Right atrium auricular region (tissue), 2 donors: ENCODE measurements around the gene ARHGEF38. TPM values are rescaled to one million over a fixed set of nuclear protein-coding genes. Genes with fewer than 3 reads are reported as not detected.

ENCODE experiments used
- DNase-seq: peaks from one replicate; pipeline ENCODE4 v3.0.0-alpha.2; 2019; ENCODE audit warnings: low spot score
- H3K27ac ChIP-seq, 2 donors: fragments of 200-600 bp; sonication (generic); 1 replicate in 1 of 2; 2 replicates in 1 of 2; pipeline ENCODE4 v1.5.1; 2016 to 2019
- H3K27me3 ChIP-seq, 2 donors: fragments of 200-600 bp; sonication (generic); one replicate each; pipeline versions ENCODE4 v1.5.1 to v1.6.0; 2017 to 2019
- H3K36me3 ChIP-seq: fragments of 200-600 bp; sonication (generic); one replicate; pipeline ENCODE4 v1.5.1; 2016
- H3K4me1 ChIP-seq, 2 donors: fragments of 200-600 bp; sonication (generic); one replicate each; pipeline versions ENCODE4 v1.5.1 to v1.6.0; 2017 to 2019
- H3K4me3 ChIP-seq, 2 donors: fragments of 200-600 bp; sonication (generic); 1 replicate in 1 of 2; 2 replicates in 1 of 2; pipeline ENCODE4 v1.5.1; 2017 to 2019; ENCODE audit warnings: mild to moderate bottlenecking in 1 of 2, moderate library complexity in 1 of 2
- H3K9me3 ChIP-seq, 2 donors: fragments of 200-600 bp; sonication (generic); one replicate each; pipeline ENCODE4 v1.5.1; 2019
- CTCF ChIP-seq, 2 donors: fragments of 200-600 bp; sonication (generic); IDR thresholded peaks; one replicate each; pipeline ENCODE4 v1.5.1; 2019; ENCODE audit warnings: antibody characterized with exemption in 2 of 2
- total RNA-seq, 2 donors: library from RNA; depleted of rRNA; stranded (reverse); fragments of >200 nt; gene quantifications; one replicate each; pipeline ENCODE4 v1.1.0, GENCODE V29; 2016

Gene ARHGEF38
- total RNA-seq, 2 donors from 2014 or later, result not detected

- Histone ChIP-seq H3K4me1 (no peaks in the 10 kb centered on the region), H3K9me3 (no peaks in the 10 kb centered on the region), H3K27ac (no peak overlapping the region), H3K4me3 (no peak overlapping the region), H3K27me3 (no peaks in the 10 kb centered on the region), H3K36me3 (no peaks in the 10 kb centered on the region)
- no peak for DNase-seq
- no peak for TF ChIP-seq CTCF (IDR thresholded peaks at IDR 0.05)
These were observed 100.0 kb downstream of the ARHGEF38 start for GRCh38 chr4:105652286-105652888.

- Histone ChIP-seq H3K27me3 (no peaks in the 10 kb centered on the region), H3K27ac (no peak overlapping the region), H3K4me1 (no peaks in the 10 kb centered on the region), H3K9me3 (no peaks in the 10 kb centered on the region), H3K4me3 (no peak overlapping the region), H3K36me3 (no peaks in the 10 kb centered on the region)
- no peak for DNase-seq
- no peak for TF ChIP-seq CTCF (IDR thresholded peaks at IDR 0.05)
These were observed 104.8 kb downstream of the ARHGEF38 start for GRCh38 chr4:105657117-105657765.

- no peaks in the 10 kb centered on the region for H3K27me3 ChIP-seq
- H3K9me3 ChIP-seq, result no peaks in the 10 kb centered on the region
- H3K4me3 ChIP-seq, result no peak overlapping the region
- no peak for DNase-seq
- no peak overlapping the region for H3K27ac ChIP-seq
- no peaks in the 10 kb centered on the region for H3K4me1 ChIP-seq
- no peak for TF ChIP-seq CTCF (IDR thresholded peaks at IDR 0.05)
- H3K36me3 ChIP-seq, result no peaks in the 10 kb centered on the region
These were observed 106.8 kb downstream of the ARHGEF38 start for GRCh38 chr4:105659190-105659589.

GRCh38 chr4:105661028-105661427, 108.6 kb downstream of the ARHGEF38 start:
- no peak overlapping the region for H3K27ac ChIP-seq
- no peak overlapping the region for H3K4me3 ChIP-seq
- TF ChIP-seq CTCF (IDR thresholded peaks at IDR 0.05), result no peak
- no peaks in the 10 kb centered on the region for H3K9me3 ChIP-seq
- H3K27me3 ChIP-seq, result no peaks in the 10 kb centered on the region
- H3K36me3 ChIP-seq, result no peaks in the 10 kb centered on the region
- H3K4me1 ChIP-seq, result no peaks in the 10 kb centered on the region
- DNase-seq, result no peak

- no peaks in the 10 kb centered on the region for H3K27me3 ChIP-seq
- no peak for TF ChIP-seq CTCF (IDR thresholded peaks at IDR 0.05)
- H3K27ac ChIP-seq, result no peak overlapping the region
- no peaks in the 10 kb centered on the region for H3K4me1 ChIP-seq
- DNase-seq, result no peak
- H3K9me3 ChIP-seq, result no peaks in the 10 kb centered on the region
- H3K4me3 ChIP-seq, result no peak overlapping the region
- no peaks in the 10 kb centered on the region for H3K36me3 ChIP-seq
These were observed 110.7 kb downstream of the ARHGEF38 start for GRCh38 chr4:105662935-105663675.
